ENCODE measurements around the gene CDC45.

DNA sequence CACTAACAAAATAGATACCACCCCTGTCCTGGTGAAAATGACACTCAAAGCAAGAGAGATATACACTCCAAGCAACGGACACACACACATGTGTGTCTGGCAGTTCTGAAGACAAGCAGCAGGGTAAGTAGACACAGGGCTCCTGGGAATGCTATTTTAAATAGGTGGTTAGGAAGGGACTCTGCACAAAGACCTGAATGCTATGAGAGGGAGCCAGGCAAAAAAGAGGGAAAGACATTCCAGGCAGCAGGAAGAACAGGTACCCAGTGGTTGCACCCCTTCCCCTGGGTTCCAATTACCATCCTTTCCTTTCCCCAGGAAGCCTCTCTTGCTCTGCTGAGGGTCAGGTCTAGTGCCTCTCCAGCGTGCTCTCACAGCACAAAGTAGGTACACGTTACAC is 3.7 kb upstream of the CDC45 start:
- TF ChIP-seq GATA2 (IDR thresholded peaks at IDR 0.05; ENCODE audit: low read depth, low read length) (no peak), GATA3 (IDR thresholded peaks at IDR 0.05; ENCODE audit: low read depth, low read length) (no peak)

Data from SH-SY5Y (cell line).